HG03135 (cell line): ENCODE measurements around the gene PHKG2.
A peak's percentile ranks its signal among the peaks of the same experiment; 100 is the strongest.
"Not testable (repeated sequence)": the region's sequence is repeated elsewhere in the genome, so short reads cannot be mapped to it uniquely, and the experiment has no call there.

Experiments
- ATAC-seq: cut with Tn5 transposase; IDR thresholded peaks from one replicate; pipeline ENCODE4 v1.9.1; 2021; ENCODE audit warnings: mild to moderate bottlenecking, moderate library complexity; ENCODE audit not compliant: unreplicated experiment

PHKG2 gene

GRCh38 chr16:30747799-30748633, at the start of gene PHKG2:
PHKG2 (plus strand) TSS chr16:30748425; CDS start chr16:30748821, 396 bp downstream.
- peak; percentile 96 for ATAC-seq

DNA sequence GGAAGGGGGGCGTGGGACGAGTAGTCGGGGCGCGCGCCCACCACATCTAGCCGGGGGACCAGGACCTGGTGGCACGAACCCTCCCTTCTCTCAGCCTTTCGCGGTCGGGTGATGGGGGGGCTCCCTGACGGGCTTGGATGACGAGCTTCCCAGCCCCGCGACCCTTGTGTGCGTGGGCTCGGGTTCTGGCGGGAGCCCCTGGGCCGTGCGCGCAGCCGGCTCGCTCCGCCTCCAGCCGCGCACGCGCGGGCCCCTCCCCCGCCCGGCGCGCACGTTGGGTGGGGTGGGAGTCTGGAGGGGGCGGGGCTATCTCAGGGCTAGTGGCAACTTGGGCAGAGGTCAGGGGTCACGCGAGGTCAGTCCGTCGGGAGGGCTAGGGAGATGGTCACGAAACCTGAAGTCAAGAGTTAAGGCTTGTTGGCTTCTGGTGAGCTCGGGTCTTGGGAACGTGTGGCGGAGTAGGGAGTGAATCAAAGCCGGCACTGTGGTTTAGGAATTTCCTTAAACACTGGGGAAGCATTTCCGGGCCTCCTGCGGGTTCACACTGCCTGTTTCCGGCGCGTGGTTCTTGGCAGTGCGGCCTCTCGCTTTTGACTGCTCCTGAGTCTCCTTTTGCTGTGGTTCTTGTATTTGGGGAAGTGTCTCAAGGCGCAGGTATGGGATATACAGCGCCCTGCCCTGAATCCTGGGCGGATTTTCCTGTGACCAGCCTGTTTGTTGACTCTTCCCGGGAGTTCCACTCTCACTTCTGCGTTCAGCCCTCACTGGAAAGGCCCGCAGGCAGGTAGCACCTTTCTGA, 49.2 kb upstream of the PHKG2 start, which contains the start of gene SRCAP:
Gene SRCAP (plus strand): TSS at position 356 of the 799 bp plus-strand sequence. CDS start 1,654 bp downstream, outside the sequence.
- ATAC-seq: peak; percentile 35

- ATAC-seq: no peak
Measured at GRCh38 chr16:30699615-30700099, 48.6 kb upstream of the PHKG2 start.

GRCh38 chr16:30700491-30700890, 47.7 kb upstream of the PHKG2 start:
- ATAC-seq: no peak

- no peak for ATAC-seq
Measured at GRCh38 chr16:30700971-30701370, 47.3 kb upstream of the PHKG2 start.

DNA sequence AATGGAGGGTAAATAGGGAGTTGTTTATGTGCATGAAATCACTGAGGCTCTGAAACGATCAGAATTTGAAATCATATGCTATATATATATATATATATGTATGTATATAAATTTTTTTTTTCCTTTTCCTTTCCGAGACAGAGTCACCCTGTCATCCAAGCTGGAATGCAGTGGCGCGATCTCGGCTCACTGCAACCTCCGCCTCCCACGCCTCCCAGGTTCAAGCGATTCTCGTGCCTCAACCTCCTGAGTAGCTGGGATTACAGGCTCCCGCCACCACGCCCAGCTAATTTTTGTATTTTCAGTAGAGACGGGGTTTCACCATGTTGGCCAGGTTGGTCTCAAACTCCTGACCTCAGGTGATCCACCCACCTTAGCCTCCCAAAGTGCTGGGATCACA, 45.2 kb upstream of the PHKG2 start:
- ATAC-seq: not testable (repeated sequence)

- no peak for ATAC-seq
Measured at GRCh38 chr16:30703971-30704370, 44.3 kb upstream of the PHKG2 start.

GRCh38 chr16:30706046-30706445, 42.2 kb upstream of the PHKG2 start:
- no peak for ATAC-seq

GRCh38 chr16:30710971-30711370, 37.3 kb upstream of the PHKG2 start:
- no peak for ATAC-seq

DNA sequence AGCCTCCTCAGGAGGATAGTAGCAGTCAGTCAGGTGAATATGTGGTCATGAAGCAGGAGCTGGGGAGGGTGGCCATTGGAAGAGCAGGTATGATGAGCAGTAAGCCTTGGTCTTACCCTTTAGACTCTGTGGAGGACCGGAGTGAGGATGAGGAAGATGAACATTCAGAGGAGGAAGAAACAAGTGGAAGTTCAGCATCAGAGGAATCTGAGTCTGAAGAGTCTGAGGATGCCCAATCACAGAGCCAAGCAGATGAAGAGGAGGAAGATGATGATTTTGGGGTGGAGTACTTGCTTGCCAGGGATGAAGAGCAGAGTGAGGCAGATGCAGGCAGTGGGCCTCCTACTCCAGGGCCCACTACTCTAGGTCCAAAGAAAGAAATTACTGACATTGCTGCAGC, 36.5 kb upstream of the PHKG2 start:
- ATAC-seq: no peak

DNA sequence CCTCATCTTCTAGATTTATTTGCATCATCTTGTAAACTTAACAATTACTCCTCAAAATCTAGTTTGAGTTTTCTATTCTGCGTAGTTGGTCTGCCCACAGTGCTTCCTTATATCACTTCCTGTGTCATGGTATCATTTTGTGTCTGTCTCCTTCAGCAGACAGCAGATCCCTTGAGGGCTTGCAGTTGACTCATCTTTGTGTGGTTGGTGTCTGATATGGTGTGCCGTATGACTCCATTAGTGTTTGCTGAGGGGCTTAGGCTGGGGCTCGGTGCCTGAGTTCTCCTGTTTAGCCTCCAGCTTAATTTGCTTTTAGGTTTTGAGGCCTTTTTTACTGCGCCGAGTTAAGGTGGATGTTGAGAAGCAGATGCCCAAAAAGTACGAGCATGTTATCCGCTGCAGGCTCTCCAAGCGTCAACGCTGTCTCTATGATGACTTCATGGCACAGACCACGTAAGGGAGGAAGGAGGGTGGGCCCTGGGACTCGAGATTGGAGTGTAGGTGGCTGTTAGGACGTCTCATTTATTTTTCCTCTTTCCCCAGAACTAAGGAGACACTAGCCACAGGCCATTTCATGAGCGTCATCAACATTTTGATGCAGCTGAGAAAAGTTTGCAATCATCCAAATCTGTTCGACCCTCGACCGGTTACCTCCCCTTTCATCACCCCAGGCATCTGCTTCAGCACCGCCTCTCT, 32.3 kb upstream of the PHKG2 start:
- ATAC-seq: no peak

DNA sequence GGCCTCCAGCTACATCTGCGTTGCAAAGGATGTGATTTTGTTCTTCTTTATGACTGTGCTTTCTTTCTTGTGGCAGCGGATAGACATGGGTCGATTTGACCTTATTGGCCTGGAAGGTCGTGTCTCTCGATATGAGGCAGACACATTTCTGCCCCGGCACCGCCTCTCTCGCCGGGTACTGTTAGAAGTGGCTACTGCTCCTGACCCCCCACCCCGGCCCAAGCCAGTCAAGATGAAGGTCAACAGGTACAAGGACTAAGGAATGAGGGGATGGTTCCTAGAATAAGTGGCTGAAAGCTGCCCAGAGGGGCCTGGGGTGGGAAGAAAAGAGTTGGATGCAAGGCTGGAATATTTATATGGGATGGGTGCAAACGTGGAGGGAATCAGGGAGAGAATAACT, 28.1 kb upstream of the PHKG2 start:
- ATAC-seq: no peak

GRCh38 chr16:30720694-30721093, 27.5 kb upstream of the PHKG2 start:
- no peak for ATAC-seq

DNA sequence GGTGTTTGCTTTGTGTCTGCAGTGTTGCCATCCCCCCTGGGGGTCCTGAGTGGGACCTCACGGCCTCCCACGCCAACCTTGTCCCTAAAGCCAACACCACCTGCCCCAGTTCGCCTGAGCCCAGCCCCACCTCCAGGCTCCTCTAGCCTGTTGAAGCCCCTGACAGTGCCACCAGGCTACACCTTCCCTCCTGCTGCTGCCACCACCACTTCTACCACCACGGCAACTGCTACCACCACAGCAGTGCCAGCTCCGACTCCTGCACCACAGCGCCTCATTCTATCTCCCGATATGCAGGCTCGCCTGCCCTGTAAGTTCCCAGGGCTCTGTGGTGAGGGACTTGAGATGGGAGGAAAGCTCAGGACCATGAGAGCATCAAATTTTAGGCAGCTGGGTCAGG, 27.1 kb upstream of the PHKG2 start:
- no peak for ATAC-seq

GRCh38 chr16:30721606-30722005, 26.6 kb upstream of the PHKG2 start:
- no peak for ATAC-seq

GRCh38 chr16:30722443-30722842, 25.8 kb upstream of the PHKG2 start:
- no peak for ATAC-seq

DNA sequence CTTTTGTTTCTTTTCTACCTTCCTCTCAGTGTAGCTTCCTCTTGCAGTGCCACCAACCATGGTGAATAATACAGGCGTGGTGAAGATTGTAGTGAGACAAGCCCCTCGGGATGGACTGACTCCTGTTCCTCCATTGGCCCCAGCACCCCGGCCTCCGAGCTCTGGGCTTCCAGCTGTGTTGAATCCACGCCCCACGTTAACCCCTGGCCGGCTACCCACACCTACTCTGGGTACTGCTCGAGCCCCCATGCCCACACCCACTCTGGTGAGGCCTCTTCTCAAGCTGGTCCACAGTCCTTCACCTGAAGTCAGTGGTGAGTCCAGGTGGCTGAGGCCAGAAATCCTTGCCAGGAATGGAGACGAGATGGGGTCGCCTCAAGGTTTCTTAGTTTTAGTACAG, 25.3 kb upstream of the PHKG2 start:
- no peak for ATAC-seq

GRCh38 chr16:30723725-30724355, 24.4 kb upstream of the PHKG2 start:
- ATAC-seq: no peak

DNA sequence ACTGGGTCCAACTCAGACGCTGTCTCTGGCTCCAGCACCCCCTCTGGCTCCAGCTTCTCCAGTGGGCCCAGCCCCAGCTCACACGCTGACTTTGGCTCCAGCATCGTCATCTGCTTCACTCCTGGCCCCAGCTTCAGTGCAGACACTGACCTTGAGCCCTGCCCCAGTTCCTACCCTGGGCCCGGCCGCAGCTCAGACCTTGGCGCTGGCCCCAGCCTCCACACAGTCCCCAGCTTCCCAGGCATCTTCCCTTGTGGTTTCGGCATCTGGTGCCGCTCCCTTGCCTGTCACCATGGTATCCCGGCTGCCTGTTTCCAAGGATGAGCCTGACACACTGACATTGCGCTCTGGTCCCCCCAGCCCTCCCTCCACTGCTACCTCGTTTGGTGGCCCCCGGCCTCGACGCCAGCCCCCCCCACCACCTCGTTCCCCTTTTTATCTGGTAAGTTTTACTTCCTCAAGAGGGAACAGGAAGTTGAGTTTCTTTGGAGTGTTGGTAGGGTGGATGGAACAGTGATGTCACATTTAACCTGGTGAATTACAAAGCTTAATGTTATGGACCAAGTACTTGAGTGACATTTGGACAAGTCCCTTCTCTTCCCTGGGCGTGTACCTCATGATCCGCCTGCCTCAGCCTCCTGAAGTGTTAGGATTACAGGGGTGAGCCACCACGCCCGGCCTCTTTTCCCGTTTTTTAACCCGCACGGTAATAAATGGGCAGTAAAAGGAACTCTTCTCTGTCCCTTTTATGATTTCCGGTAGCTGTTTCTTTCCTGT, 23.4 kb upstream of the PHKG2 start:
- ATAC-seq: no peak

- ATAC-seq: no peak
Measured at GRCh38 chr16:30725418-30725792, 22.8 kb upstream of the PHKG2 start.
